IMR-90 (cell line): ENCODE measurements around the gene GCLC. TPM values are rescaled to one million over a fixed set of nuclear protein-coding genes. Genes with fewer than 3 reads are reported as not detected.

Experiments used
- ATAC-seq: fragments of 200-7000 bp; cut with Tn5 transposase; 2 replicates; pipeline ENCODE4 v1.9.1; 2020; ENCODE audit warnings: low read depth, mild to moderate bottlenecking, moderate library complexity
- BruUV-seq: library from RNA; stranded (reverse); fragments of 400-500 nt; replicated peaks from 2 replicates; lab custom pipeline; 2021; lab: Mats Ljungman, UMichigan
- CTCF ChIA-PET: fragments of 300-600 bp; formaldehyde crosslinking; extraction: SDS; loops from one replicate; lab custom pipeline; 2021; ENCODE audit warnings: antibody characterized with exemption; lab: Yijun Ruan, JAX
- POLR2A ChIA-PET: fragments of 300-600 bp; sonication (Branson Sonifier 250); formaldehyde crosslinking; loops from one replicate; lab custom pipeline; 2022; ENCODE audit warnings: antibody characterized with exemption; ENCODE audit not compliant: unreplicated experiment; lab: Charles Lee
- DNase-seq: peaks from one replicate; pipeline ENCODE4 v3.0.0; 2013
- H2AFZ ChIP-seq: replicated peaks from 2 replicates; pipeline ENCODE3; 2013; ENCODE audit warnings: low read length, mild to moderate bottlenecking; ENCODE audit not compliant: poor library complexity
- H2AK5ac ChIP-seq: 2 replicates; pipeline ENCODE4 v1.6.1; 2013; ENCODE audit warnings: low read depth, low read length, inconsistent platforms
- H2AK9ac ChIP-seq: replicated peaks from 2 replicates; pipeline ENCODE3; 2013; ENCODE audit warnings: mild to moderate bottlenecking, low read depth, low read length, moderate library complexity; ENCODE audit not compliant: poor library complexity
- H2BK120ac ChIP-seq: 2 replicates; pipeline ENCODE4 v1.6.1; 2013; ENCODE audit warnings: low read depth, low read length, inconsistent platforms
- H2BK15ac ChIP-seq: 3 replicates; pipeline ENCODE4 v1.6.1; 2013; ENCODE audit warnings: low read depth, low read length, inconsistent platforms
- H2BK20ac ChIP-seq: 2 replicates; pipeline ENCODE4 v1.6.1; 2013; ENCODE audit warnings: low read depth, mild to moderate bottlenecking, inconsistent platforms, low read length, moderate library complexity
- H2BK5ac ChIP-seq: 2 replicates; pipeline ENCODE4 v1.6.1; 2013; ENCODE audit warnings: mild to moderate bottlenecking, low read depth, low read length, inconsistent platforms; ENCODE audit not compliant: poor library complexity, severe bottlenecking
- H3K14ac ChIP-seq: replicated peaks from 2 replicates; pipeline ENCODE4 v1.6.1; 2013; ENCODE audit warnings: low read depth, low read length, inconsistent platforms
- H3K18ac ChIP-seq: 2 replicates; pipeline ENCODE4 v1.6.1; 2013; ENCODE audit warnings: low read depth, low read length, control low read depth
- H3K23ac ChIP-seq: 2 replicates; pipeline ENCODE4 v1.6.1; 2013; ENCODE audit warnings: low read depth, low read length, inconsistent platforms
- H3K27ac ChIP-seq: 2 replicates; pipeline ENCODE4 v1.5.1; 2013; ENCODE audit warnings: mild to moderate bottlenecking, control low read depth, low read length; ENCODE audit not compliant: insufficient read depth
- H3K27me3 ChIP-seq: 2 replicates; pipeline ENCODE4 v1.6.1; 2013; ENCODE audit warnings: low read length; ENCODE audit not compliant: control insufficient read depth, insufficient read depth
- H3K36me3 ChIP-seq: 2 replicates; pipeline ENCODE4 v1.6.1; 2013; ENCODE audit warnings: low read length, mixed read lengths; ENCODE audit not compliant: control insufficient read depth, insufficient read depth
- H3K4ac ChIP-seq: 2 replicates; pipeline ENCODE4 v1.6.1; 2013; ENCODE audit warnings: low read depth, low read length, inconsistent platforms
- H3K4me1 ChIP-seq: 2 replicates; pipeline ENCODE4 v1.6.1; 2013; ENCODE audit warnings: low read length, mixed read lengths; ENCODE audit not compliant: control insufficient read depth, insufficient read depth
- H3K4me2 ChIP-seq: 2 replicates; pipeline ENCODE4 v1.6.1; 2013; ENCODE audit warnings: low read depth, mild to moderate bottlenecking, control low read depth, low read length, moderate library complexity
- H3K4me3 ChIP-seq: 2 replicates; pipeline ENCODE4 v1.5.1; 2013; ENCODE audit warnings: low read depth, mild to moderate bottlenecking, control low read depth, low read length, moderate library complexity; ENCODE audit not compliant: insufficient read depth
- H3K56ac ChIP-seq: 2 replicates; pipeline ENCODE4 v1.6.1; 2013; ENCODE audit warnings: low read length, inconsistent platforms; ENCODE audit not compliant: insufficient read depth; ENCODE audit errors: extremely low read depth
- H3K79me1 ChIP-seq, 2 experiments: 2 replicates each; pipeline ENCODE4 v1.6.1; 2013; ENCODE audit warnings: low read length in 2 of 2, inconsistent platforms in 1 of 2, low read depth in 1 of 2
- H3K9ac ChIP-seq: 2 replicates; pipeline ENCODE4 v1.6.1; 2013; ENCODE audit warnings: low read depth, low read length, control low read depth
- H3K9me1 ChIP-seq: 2 replicates; pipeline ENCODE4 v1.6.1; 2013; ENCODE audit warnings: low read length, inconsistent platforms; ENCODE audit not compliant: insufficient read depth
- H3K9me3 ChIP-seq: 2 replicates; pipeline ENCODE4 v1.6.1; 2013; ENCODE audit warnings: low read length; ENCODE audit not compliant: control insufficient read depth, insufficient read depth
- H4K20me1 ChIP-seq: 2 replicates; pipeline ENCODE4 v1.6.1; 2013; ENCODE audit warnings: low read length, inconsistent platforms; ENCODE audit not compliant: insufficient read depth
- H4K5ac ChIP-seq: 2 replicates; pipeline ENCODE4 v1.6.1; 2013; ENCODE audit warnings: mild to moderate bottlenecking, low read depth, low read length, control low read depth
- H4K8ac ChIP-seq, 2 experiments: 2 replicates each; pipeline ENCODE4 v1.6.1; 2013; ENCODE audit warnings: low read depth in 2 of 2, low read length in 2 of 2, control low read depth in 1 of 2, inconsistent platforms in 1 of 2
- H4K91ac ChIP-seq: 2 replicates; pipeline ENCODE4 v1.6.1; 2013; ENCODE audit warnings: low read depth, low read length, inconsistent platforms; ENCODE audit not compliant: insufficient read depth
- CEBPB ChIP-seq: IDR thresholded peaks from 2 replicates; pipeline ENCODE4 v1.6.1; 2012; ENCODE audit warnings: low read depth, low read length, improper control_type of control experiment
- CTCF ChIP-seq: conservative IDR thresholded peaks from 2 replicates; pipeline ENCODE4 v1.5.1; 2012; ENCODE audit warnings: mild to moderate bottlenecking, low read depth, low read length, improper control_type of control experiment
- FOS ChIP-seq: fragments of 150-350 bp; IDR thresholded peaks from 2 replicates; pipeline ENCODE4 v1.6.1; 2016; ENCODE audit warnings: low read depth, low read length
- MAFK ChIP-seq: IDR thresholded peaks from 2 replicates; pipeline ENCODE4 v1.6.1; 2012; ENCODE audit warnings: low read depth, low read length, improper control_type of control experiment
- MXI1 ChIP-seq: IDR thresholded peaks from 2 replicates; pipeline ENCODE4 v1.6.1; 2012; ENCODE audit warnings: low read depth, mild to moderate bottlenecking, low read length, moderate library complexity, borderline replicate concordance
- NFE2L2 ChIP-seq: fragments of 150-350 bp; IDR thresholded peaks from 2 replicates; pipeline ENCODE4 v1.6.1; 2016; ENCODE audit warnings: low read depth, mild to moderate bottlenecking, low read length
- RCOR1 ChIP-seq: IDR thresholded peaks from 2 replicates; pipeline ENCODE4 v1.6.1; 2012; ENCODE audit warnings: mild to moderate bottlenecking, low read length, improper control_type of control experiment; ENCODE audit not compliant: insufficient replicate concordance
- WGBS, 2 experiments: methylation state at CpG; one replicate each; pipeline versions ENCODE4 v1.1.5 to v1.1.7; 2013; ENCODE audit warnings: missing lambda C conversion rate in 2 of 2; ENCODE audit not compliant: insufficient read length in 1 of 2; ENCODE audit errors: extremely low coverage in 2 of 2; 5-methylcytosine and 5-hydroxymethylcytosine counted together
- dilution Hi-C: fragments of 300-500 bp; cut with HindIII; formaldehyde crosslinking; loops from one replicate; pipeline ENCODE4 v1.14.3; 2018; ENCODE audit warnings: low sequenced_read_pairs; ENCODE audit not compliant: unreplicated experiment
- in situ Hi-C: fragments of 300-500 bp; cut with MboI; formaldehyde crosslinking; loops from 3 replicates; pipeline ENCODE4 v1.14.3; 2019; ENCODE audit warnings: low sequenced_read_pairs, inconsistent platforms, mixed read lengths
- intact Hi-C: fragments of 100-400 bp; cut with micrococcal nuclease; formaldehyde crosslinking; loops from 2 replicates; pipeline ENCODE4 v1.10.0; 2022
- polyA plus RNA-seq, 3 experiments: library from polyadenylated mRNA; depleted of rRNA; stranded (reverse); fragments of >200 nt; gene quantifications; 2 replicates each; pipeline ENCODE4 v1.2.3, GENCODE V29; 2012; ENCODE audit warnings: low replicate concordance in 1 of 3
- total RNA-seq: library from RNA; depleted of rRNA; stranded (reverse); fragments of >200 nt; gene quantifications from 2 replicates; pipeline ENCODE4 v1.2.3, GENCODE V29; 2012
- TF ChIP-seq, protein P1 (sequence below): fragments of 150-350 bp; IDR thresholded peaks from 2 replicates; pipeline ENCODE4 v1.6.1; 2016; ENCODE audit warnings: low read depth, mild to moderate bottlenecking, low read length, moderate library complexity, borderline replicate concordance

Gene GCLC
- total and polyA plus RNA-seq, 2 of the 4 experiments (the other 2 are of a cell fraction): 14.2 to 24.2 TPM

DNA sequence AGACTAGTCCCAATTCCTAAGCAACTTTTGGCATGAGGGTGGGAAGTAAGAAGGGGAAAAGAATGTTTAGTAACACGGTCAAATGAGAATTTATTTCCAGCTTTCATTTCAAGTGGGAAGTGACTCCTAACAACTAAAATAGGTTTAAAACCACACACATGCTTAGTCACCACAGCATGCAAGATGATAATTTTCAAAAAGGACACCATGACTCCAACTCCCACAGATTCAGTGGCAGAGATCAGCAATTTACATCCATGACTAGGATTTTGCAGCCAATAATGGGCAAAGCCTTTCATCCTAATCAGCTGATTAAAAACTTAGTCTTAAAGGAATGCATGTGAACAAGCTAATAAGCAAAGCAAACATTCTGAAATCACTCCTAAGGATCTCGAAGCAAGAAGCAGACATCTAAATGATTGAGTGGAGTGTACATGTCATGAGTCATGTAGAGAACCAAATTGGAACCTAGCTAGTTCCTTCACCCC, 48.1 kb upstream of the GCLC start:
- no peak overlapping the region for H3K23ac ChIP-seq
- no peak overlapping the region for H2AK9ac ChIP-seq
- no peaks in the 10 kb centered on the region; the same call in 1 of the 2 replicates for H3K9me3 ChIP-seq
- H4K5ac ChIP-seq: no peak overlapping the region
- H2AK5ac ChIP-seq: no peak overlapping the region
- H3K18ac ChIP-seq: no peak overlapping the region
- ChIA-PET POLR2A (no interaction called here), CTCF (no interaction called here)
- H3K4me2 ChIP-seq: peak overlapping the region; percentile 67; the same call in 1 of the 2 replicates
- H3K9me1 ChIP-seq: peaks cover 6% of the 10 kb centered on the region; the same call in 1 of the 2 replicates
- no peaks in the 10 kb centered on the region; the same call in 1 of the 2 replicates for H3K4me1 ChIP-seq
- H2BK5ac ChIP-seq: peak overlapping the region; percentile 28
- no peak overlapping the region for H2BK15ac ChIP-seq
- no peak overlapping the region for H3K4me3 ChIP-seq
- H4K20me1 ChIP-seq: no peaks in the 10 kb centered on the region
- H3K14ac ChIP-seq: no peak overlapping the region
- in situ Hi-C loops (no loop called here), intact Hi-C loops (no loop called here), dilution Hi-C loops (no loop called here)
- no CpG with 5 or more reads among the region's 2 CpGs for WGBS, 2 experiments
- DNase-seq (peak; percentile 79), ATAC-seq (peak; percentile 59)
- no peak overlapping the region for H3K4ac ChIP-seq
- H4K91ac ChIP-seq: no peak overlapping the region
- no peak overlapping the region for H3K56ac ChIP-seq
- BruUV-seq: no TSS peak
- H3K79me1 ChIP-seq: no peaks in the 10 kb centered on the region
- no peak overlapping the region for H4K8ac ChIP-seq
- H3K27ac ChIP-seq: no peak overlapping the region
- TF ChIP-seq FOS (peak; percentile 22; the same call in 1 of the 2 replicates), RCOR1 (no peak), NFE2L2 (no peak), CTCF (no peak), MXI1 (no peak), CEBPB (no peak), MAFK (peak; percentile 61)
- TF ChIP-seq, protein P1, sequence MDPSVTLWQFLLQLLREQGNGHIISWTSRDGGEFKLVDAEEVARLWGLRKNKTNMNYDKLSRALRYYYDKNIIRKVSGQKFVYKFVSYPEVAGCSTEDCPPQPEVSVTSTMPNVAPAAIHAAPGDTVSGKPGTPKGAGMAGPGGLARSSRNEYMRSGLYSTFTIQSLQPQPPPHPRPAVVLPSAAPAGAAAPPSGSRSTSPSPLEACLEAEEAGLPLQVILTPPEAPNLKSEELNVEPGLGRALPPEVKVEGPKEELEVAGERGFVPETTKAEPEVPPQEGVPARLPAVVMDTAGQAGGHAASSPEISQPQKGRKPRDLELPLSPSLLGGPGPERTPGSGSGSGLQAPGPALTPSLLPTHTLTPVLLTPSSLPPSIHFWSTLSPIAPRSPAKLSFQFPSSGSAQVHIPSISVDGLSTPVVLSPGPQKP: no peak
- H3K9ac ChIP-seq: no peak overlapping the region
- H2BK20ac ChIP-seq: no peak overlapping the region
- H2AFZ ChIP-seq: no peak overlapping the region
- no peak overlapping the region for H2BK120ac ChIP-seq
- no peaks in the 10 kb centered on the region for H3K36me3 ChIP-seq
- no peaks in the 10 kb centered on the region; the same call in 1 of the 2 replicates for H3K27me3 ChIP-seq
